OCI-LY3 (cell line): ENCODE data around the gene TGFB3.

Source experiments
- H2AFZ ChIP-seq: fragments of 200-600, 300-600 bp; shearing (Covaris generic); 2 replicates; pipeline ENCODE4 v1.6.0; 2014; ENCODE audit warnings: antibody characterized with exemption, low read depth, low read length
- H3K27ac ChIP-seq: fragments of 200-600, 300-600 bp; sonication (generic); 2 replicates; pipeline ENCODE4 v1.5.1; 2014; ENCODE audit warnings: mild to moderate bottlenecking, low read length, moderate library complexity, mixed read lengths
- H3K27me3 ChIP-seq: fragments of 200-600, 300-600 bp; sonication (generic); 2 replicates; pipeline ENCODE4 v1.6.1; 2014; ENCODE audit warnings: low read depth, low read length, mixed read lengths
- H3K36me3 ChIP-seq: fragments of 200-600, 300-600 bp; sonication (generic); replicated peaks from 2 replicates; pipeline ENCODE3; 2014; ENCODE audit warnings: low read depth, low read length, mixed read lengths
- H3K4me1 ChIP-seq: fragments of 300-600, 200-600 bp; sonication (generic); 2 replicates; pipeline ENCODE4 v1.6.1; 2014; ENCODE audit warnings: low read length, mixed read lengths
- H3K4me2 ChIP-seq: fragments of 200-600, 300-600 bp; sonication (generic); 2 replicates; pipeline ENCODE4 v1.6.1; 2014; ENCODE audit warnings: low read length, mixed read lengths
- H3K4me3 ChIP-seq: fragments of 300-600, 200-600 bp; sonication (generic); 2 replicates; pipeline ENCODE4 v1.5.1; 2014; ENCODE audit warnings: antibody characterized with exemption, mild to moderate bottlenecking, low read length, moderate library complexity
- H3K79me2 ChIP-seq: fragments of 300-600, 200-600 bp; shearing (Covaris generic); 2 replicates; pipeline ENCODE4 v1.6.1; 2014; ENCODE audit warnings: mild to moderate bottlenecking, low read length, mixed read lengths
- H3K9ac ChIP-seq: fragments of 300-600, 200-600 bp; shearing (Covaris generic); 2 replicates; pipeline ENCODE4 v1.6.0; 2014; ENCODE audit warnings: mild to moderate bottlenecking, low read length, moderate library complexity
- H3K9me3 ChIP-seq: fragments of 200-600, 300-600 bp; shearing (Covaris generic); 2 replicates; pipeline ENCODE4 v1.6.1; 2014; ENCODE audit warnings: low read length, mixed read lengths; ENCODE audit not compliant: insufficient read depth
- H4K20me1 ChIP-seq: fragments of 200-600, 300-600 bp; sonication (generic); 2 replicates; pipeline ENCODE4 v1.6.1; 2016; ENCODE audit warnings: low read length, mixed read lengths; ENCODE audit not compliant: insufficient read depth
- CTCF ChIP-seq: fragments of 200-600, 300-600 bp; sonication (generic); IDR thresholded peaks from 2 replicates; pipeline ENCODE4 v1.5.1; 2014; ENCODE audit warnings: antibody characterized with exemption, low read length, low read depth
- EZH2phosphoT487 ChIP-seq: fragments of 200-600 bp; shearing (Covaris generic); IDR thresholded peaks from 2 replicates; pipeline ENCODE4 v1.6.1; 2018; ENCODE audit warnings: antibody characterized with exemption, mixed run types, low read depth

Gene TGFB3

DNA sequence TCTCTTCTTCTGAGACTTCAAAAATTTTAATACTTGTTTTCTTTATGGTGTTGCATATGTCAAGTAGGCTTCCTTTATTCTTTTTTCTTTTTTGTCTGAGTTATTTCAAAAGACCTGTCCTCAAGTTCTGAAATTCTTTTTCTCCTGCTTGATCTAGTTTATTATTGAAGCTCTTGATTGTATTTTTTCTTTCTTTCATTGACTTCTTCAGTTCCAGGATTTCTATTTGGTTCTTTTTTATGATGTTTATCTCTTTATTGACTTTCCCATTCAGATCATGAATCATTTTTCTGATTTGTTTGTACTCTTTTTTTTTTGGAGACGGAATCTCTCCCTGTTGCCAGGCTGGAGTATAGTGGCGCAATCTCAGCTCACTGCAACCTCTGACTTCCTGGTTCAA is 37.9 kb upstream of the TGFB3 start:
- Histone ChIP-seq H2AFZ (no peak overlapping the region), H4K20me1 (no peaks in the 10 kb centered on the region), H3K79me2 (no peaks in the 10 kb centered on the region), H3K9me3 (peaks cover 13% of the 10 kb centered on the region; the same call in 1 of the 2 replicates), H3K4me2 (no peak overlapping the region), H3K36me3 (peaks cover 33% of the 10 kb centered on the region), H3K4me1 (peaks cover 22% of the 10 kb centered on the region), H3K27ac (no peak overlapping the region), H3K9ac (no peak overlapping the region), H3K4me3 (no peak overlapping the region), H3K27me3 (no peaks in the 10 kb centered on the region)
- TF ChIP-seq CTCF (no peak), EZH2phosphoT487 (no peak)

GRCh38 chr14:76015668-76016067 is 33.9 kb upstream of the TGFB3 start:
- Histone ChIP-seq H3K4me3 (no peak overlapping the region), H3K27ac (no peak overlapping the region), H2AFZ (no peak overlapping the region), H3K9me3 (peaks cover 13% of the 10 kb centered on the region; the same call in 1 of the 2 replicates), H3K9ac (no peak overlapping the region), H3K27me3 (no peaks in the 10 kb centered on the region), H4K20me1 (no peaks in the 10 kb centered on the region), H3K4me2 (peak overlapping the region; percentile 24; the same call in 1 of the 2 replicates), H3K79me2 (no peaks in the 10 kb centered on the region), H3K4me1 (peaks cover 11% of the 10 kb centered on the region), H3K36me3 (peaks cover 22% of the 10 kb centered on the region)
- no peak for TF ChIP-seq CTCF
- TF ChIP-seq EZH2phosphoT487 = no peak

GRCh38 chr14:76015191-76015590 is 33.4 kb upstream of the TGFB3 start:
- Histone ChIP-seq H3K4me3 (no peak overlapping the region), H3K79me2 (no peaks in the 10 kb centered on the region), H4K20me1 (no peaks in the 10 kb centered on the region), H3K4me1 (peaks cover 11% of the 10 kb centered on the region), H3K27me3 (no peaks in the 10 kb centered on the region), H3K4me2 (no peak overlapping the region), H2AFZ (no peak overlapping the region), H3K36me3 (peaks cover 18% of the 10 kb centered on the region), H3K27ac (no peak overlapping the region), H3K9ac (no peak overlapping the region), H3K9me3 (peaks cover 13% of the 10 kb centered on the region; the same call in 1 of the 2 replicates)
- TF ChIP-seq EZH2phosphoT487 (no peak), CTCF (no peak)

DNA sequence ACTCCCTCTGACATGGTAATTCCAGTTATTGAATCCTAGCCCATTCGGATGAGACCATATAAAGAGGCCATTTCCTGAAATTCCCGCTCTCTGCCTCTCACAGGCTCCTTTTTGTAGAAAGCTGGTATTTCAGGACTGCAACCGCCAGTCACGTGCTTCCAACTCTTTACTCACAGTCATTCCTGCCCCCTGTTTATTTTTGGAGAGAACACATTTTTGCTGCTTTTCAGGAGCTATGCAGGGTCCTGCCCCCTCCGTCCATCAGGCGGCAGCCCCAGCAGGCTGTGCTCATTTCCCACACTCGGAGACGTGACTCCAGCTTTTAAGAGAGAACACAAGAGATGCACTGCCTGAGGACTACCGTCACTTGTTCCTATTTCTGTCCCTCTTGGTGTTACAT is 30.6 kb upstream of the TGFB3 start:
- Histone ChIP-seq H4K20me1 (no peaks in the 10 kb centered on the region), H3K9me3 (no peaks in the 10 kb centered on the region), H3K27ac (no peak overlapping the region), H2AFZ (no peak overlapping the region), H3K27me3 (no peaks in the 10 kb centered on the region), H3K79me2 (no peaks in the 10 kb centered on the region), H3K4me2 (no peak overlapping the region), H3K36me3 (peaks cover 2% of the 10 kb centered on the region), H3K4me3 (no peak overlapping the region), H3K4me1 (peaks cover 11% of the 10 kb centered on the region), H3K9ac (no peak overlapping the region)
- TF ChIP-seq EZH2phosphoT487 (no peak), CTCF (no peak)
